OCI-LY1 (cell line): ENCODE measurements around the gene HDAC8.

ENCODE experiments used
- H2AFZ ChIP-seq: fragments of 200-600 bp; sonication (generic), shearing (Covaris generic); 2 replicates; pipeline ENCODE4 v1.6.0; 2014; ENCODE audit warnings: antibody characterized with exemption, mild to moderate bottlenecking, low read length
- H3F3A ChIP-seq: fragments of 200-600 bp; sonication (generic), shearing (Covaris generic); 2 replicates; pipeline ENCODE4 v1.6.0; 2014; ENCODE audit warnings: mild to moderate bottlenecking, antibody characterized with exemption, low read length, moderate library complexity; ENCODE audit not compliant: insufficient read depth
- H3K27ac ChIP-seq: fragments of 200-600 bp; sonication (generic); 2 replicates; pipeline ENCODE4 v1.5.1; 2014; ENCODE audit warnings: low read length, mixed run types, mild to moderate bottlenecking, low read depth; ENCODE audit not compliant: poor library complexity, severe bottlenecking
- H3K27me3 ChIP-seq: fragments of 200-600 bp; sonication (generic); 2 replicates; pipeline ENCODE4 v1.6.0; 2014; ENCODE audit warnings: antibody characterized with exemption, mild to moderate bottlenecking, low read length, moderate library complexity; ENCODE audit not compliant: insufficient read depth
- H3K36me3 ChIP-seq: fragments of 200-600 bp; sonication (generic); 2 replicates; pipeline ENCODE4 v1.6.1; 2014; ENCODE audit warnings: mild to moderate bottlenecking, antibody characterized with exemption, low read length, moderate library complexity, mixed read lengths; ENCODE audit not compliant: insufficient read depth
- H3K4me1 ChIP-seq: fragments of 200-600 bp; sonication (generic); 2 replicates; pipeline ENCODE4 v1.5.1; 2014; ENCODE audit warnings: mild to moderate bottlenecking, low read length, moderate library complexity; ENCODE audit not compliant: insufficient read depth, severe bottlenecking
- H3K4me2 ChIP-seq: fragments of 200-600 bp; sonication (generic), shearing (Covaris generic); 2 replicates; pipeline ENCODE4 v1.6.1; 2014; ENCODE audit warnings: low read length
- H3K4me3 ChIP-seq: fragments of 200-600 bp; sonication (generic); 2 replicates; pipeline ENCODE4 v1.5.1; 2014; ENCODE audit warnings: low read length, low read depth, mild to moderate bottlenecking, mixed read lengths; ENCODE audit not compliant: poor library complexity, severe bottlenecking
- H3K79me2 ChIP-seq: fragments of 200-600 bp; shearing (Covaris generic); 2 replicates; pipeline ENCODE4 v1.6.1; 2016; ENCODE audit warnings: mixed run types, low read length, mixed read lengths; ENCODE audit not compliant: insufficient read depth
- H3K9ac ChIP-seq: fragments of 200-600 bp; sonication (generic), shearing (Covaris generic); 2 replicates; pipeline ENCODE4 v1.6.1; 2014; ENCODE audit warnings: mild to moderate bottlenecking, low read length, mixed read lengths
- H3K9me2 ChIP-seq: fragments of 200-600 bp; sonication (generic), shearing (Covaris generic); 2 replicates; pipeline ENCODE4 v1.6.1; 2014; ENCODE audit warnings: low read depth, mild to moderate bottlenecking, low read length, mixed read lengths
- H3K9me3 ChIP-seq: fragments of 200-600 bp; shearing (Covaris generic); 2 replicates; pipeline ENCODE4 v1.6.1; 2014; ENCODE audit warnings: low read length, mixed read lengths
- H4K20me1 ChIP-seq: fragments of 200-600 bp; sonication (generic), shearing (Covaris generic); 2 replicates; pipeline ENCODE4 v1.6.0; 2016; ENCODE audit warnings: mild to moderate bottlenecking, low read length; ENCODE audit not compliant: insufficient read depth
- EZH2 ChIP-seq: fragments of 200-600 bp; sonication (generic), shearing (Covaris generic); IDR thresholded peaks from 2 replicates; pipeline ENCODE4 v1.8.0; 2017; ENCODE audit warnings: borderline replicate concordance, mixed run types, mild to moderate bottlenecking, antibody characterized with exemption, low read length, moderate library complexity, mixed read lengths
- TF ChIP-seq, protein P1 (sequence below): fragments of 200-600 bp; sonication (generic), shearing (Covaris generic); IDR thresholded peaks from 2 replicates; pipeline ENCODE4 v1.5.1; 2017; ENCODE audit warnings: mild to moderate bottlenecking, antibody characterized with exemption, low read length, moderate library complexity, mixed read lengths

The HDAC8 gene

DNA sequence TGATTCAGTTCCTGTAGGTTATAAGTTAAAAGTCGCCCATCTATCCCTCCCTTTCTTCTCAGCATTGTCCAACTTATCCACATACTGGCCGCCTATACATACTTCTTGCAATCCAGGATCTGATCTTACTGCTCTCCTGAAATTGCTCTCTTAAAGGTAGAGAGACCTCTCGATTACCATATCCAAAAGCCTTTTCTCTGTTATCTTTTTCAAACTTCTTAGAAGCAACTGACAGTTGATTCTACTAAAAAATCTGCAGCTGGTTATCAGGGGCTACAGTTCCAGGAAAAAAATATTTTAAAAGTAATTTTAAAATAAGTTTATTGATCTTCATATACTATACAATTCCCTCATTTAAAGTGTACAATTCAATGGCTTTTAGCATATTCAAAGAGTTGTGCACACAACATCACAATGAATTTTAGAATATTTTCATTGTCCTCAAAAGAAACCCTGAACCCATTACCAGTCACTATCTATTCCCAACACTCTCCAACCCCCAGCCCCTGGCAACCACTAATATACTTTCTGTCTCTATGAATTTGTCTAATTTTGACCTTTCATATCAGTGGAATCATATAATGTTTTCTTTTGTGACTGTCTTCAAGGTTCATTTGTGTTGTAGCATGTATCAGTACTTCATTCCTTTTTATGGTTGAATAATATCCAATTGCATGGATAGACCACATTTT lies 102.0 kb downstream of the HDAC8 start:
- no peaks in the 10 kb centered on the region for H3K9me2 ChIP-seq
- no peaks in the 10 kb centered on the region for H3K36me3 ChIP-seq
- H3K27ac ChIP-seq = no peak overlapping the region
- no peak overlapping the region for H3K9ac ChIP-seq
- no peaks in the 10 kb centered on the region for H3K79me2 ChIP-seq
- no peak overlapping the region for H2AFZ ChIP-seq
- TF ChIP-seq, protein P1, sequence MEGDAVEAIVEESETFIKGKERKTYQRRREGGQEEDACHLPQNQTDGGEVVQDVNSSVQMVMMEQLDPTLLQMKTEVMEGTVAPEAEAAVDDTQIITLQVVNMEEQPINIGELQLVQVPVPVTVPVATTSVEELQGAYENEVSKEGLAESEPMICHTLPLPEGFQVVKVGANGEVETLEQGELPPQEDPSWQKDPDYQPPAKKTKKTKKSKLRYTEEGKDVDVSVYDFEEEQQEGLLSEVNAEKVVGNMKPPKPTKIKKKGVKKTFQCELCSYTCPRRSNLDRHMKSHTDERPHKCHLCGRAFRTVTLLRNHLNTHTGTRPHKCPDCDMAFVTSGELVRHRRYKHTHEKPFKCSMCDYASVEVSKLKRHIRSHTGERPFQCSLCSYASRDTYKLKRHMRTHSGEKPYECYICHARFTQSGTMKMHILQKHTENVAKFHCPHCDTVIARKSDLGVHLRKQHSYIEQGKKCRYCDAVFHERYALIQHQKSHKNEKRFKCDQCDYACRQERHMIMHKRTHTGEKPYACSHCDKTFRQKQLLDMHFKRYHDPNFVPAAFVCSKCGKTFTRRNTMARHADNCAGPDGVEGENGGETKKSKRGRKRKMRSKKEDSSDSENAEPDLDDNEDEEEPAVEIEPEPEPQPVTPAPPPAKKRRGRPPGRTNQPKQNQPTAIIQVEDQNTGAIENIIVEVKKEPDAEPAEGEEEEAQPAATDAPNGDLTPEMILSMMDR = no peak
- TF ChIP-seq EZH2 = no peak
- no peaks in the 10 kb centered on the region for H4K20me1 ChIP-seq
- H3K4me3 ChIP-seq = no peak overlapping the region
- no peak overlapping the region for H3K4me2 ChIP-seq
- no peaks in the 10 kb centered on the region for H3K4me1 ChIP-seq
- no peaks in the 10 kb centered on the region for H3K27me3 ChIP-seq
- no peaks in the 10 kb centered on the region for H3K9me3 ChIP-seq
- H3F3A ChIP-seq = no peaks in the 10 kb centered on the region

DNA sequence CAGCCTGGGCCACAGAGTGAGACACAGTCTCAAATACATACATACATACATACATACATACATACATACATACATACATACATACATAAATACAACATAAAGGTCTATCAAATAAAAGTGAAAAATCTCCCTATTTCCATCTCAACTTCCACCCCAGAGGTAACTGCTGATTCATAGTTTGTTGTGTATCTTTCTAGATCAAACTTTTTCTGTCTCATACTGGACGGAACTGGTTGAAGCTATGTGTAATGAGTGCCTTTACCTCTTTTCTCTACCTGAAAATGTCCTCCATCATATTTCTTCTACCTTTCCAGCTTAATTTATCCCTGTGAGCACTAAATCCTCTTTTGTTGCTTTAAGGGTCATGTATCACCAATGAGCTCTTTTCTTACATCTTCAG lies 102.5 kb downstream of the HDAC8 start:
- Histone ChIP-seq H3K4me3 (no peak overlapping the region), H3K4me2 (no peak overlapping the region), H3K9ac (no peak overlapping the region), H3K9me2 (no peaks in the 10 kb centered on the region), H3K27ac (no peak overlapping the region), H2AFZ (no peak overlapping the region), H3K27me3 (no peaks in the 10 kb centered on the region), H3K79me2 (no peaks in the 10 kb centered on the region), H3K9me3 (no peaks in the 10 kb centered on the region), H3F3A (no peaks in the 10 kb centered on the region), H3K4me1 (no peaks in the 10 kb centered on the region), H4K20me1 (no peaks in the 10 kb centered on the region), H3K36me3 (no peaks in the 10 kb centered on the region)
- TF ChIP-seq, protein P1 = no peak
- no peak for TF ChIP-seq EZH2

DNA sequence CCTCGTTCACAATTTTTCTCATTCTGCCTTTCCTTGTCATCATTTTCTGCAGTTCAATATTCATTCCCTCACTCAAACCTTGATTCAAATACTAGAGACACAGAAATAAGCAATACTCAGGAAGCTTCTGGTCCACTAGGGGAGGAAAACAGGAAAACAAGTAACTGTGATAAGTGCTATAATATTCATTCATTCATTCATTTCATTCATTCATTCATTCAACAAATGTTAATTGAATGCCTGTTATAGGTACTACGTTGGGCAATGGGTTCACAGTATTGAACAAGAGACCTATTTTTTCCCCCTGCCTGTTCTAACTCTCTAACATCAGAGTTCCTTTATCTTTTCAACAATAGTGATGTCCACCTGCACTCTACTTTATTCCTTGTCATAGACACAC lies 104.0 kb downstream of the HDAC8 start:
- H3K9me2 ChIP-seq = no peaks in the 10 kb centered on the region
- no peak overlapping the region for H2AFZ ChIP-seq
- no peak overlapping the region for H3K9ac ChIP-seq
- no peak for TF ChIP-seq EZH2
- TF ChIP-seq, protein P1 = no peak
- no peak overlapping the region for H3K27ac ChIP-seq
- H3K36me3 ChIP-seq = no peaks in the 10 kb centered on the region
- no peaks in the 10 kb centered on the region for H3K4me1 ChIP-seq
- no peak overlapping the region for H3K4me3 ChIP-seq
- H3K9me3 ChIP-seq = no peaks in the 10 kb centered on the region
- no peaks in the 10 kb centered on the region for H3F3A ChIP-seq
- no peaks in the 10 kb centered on the region for H3K27me3 ChIP-seq
- no peaks in the 10 kb centered on the region for H4K20me1 ChIP-seq
- no peak overlapping the region for H3K4me2 ChIP-seq
- H3K79me2 ChIP-seq = no peaks in the 10 kb centered on the region
